H1 (cell line): ENCODE measurements around the gene LSM10. TPM values are rescaled to one million over a fixed set of nuclear protein-coding genes. Genes with fewer than 3 reads are reported as not detected.

ENCODE experiments used
- BCL11A ChIP-seq, 2 experiments: IDR thresholded peaks; one replicate each; pipeline ENCODE4 v1.6.1; 2011; ENCODE audit warnings: low read depth in 2 of 2, low read length in 2 of 2, mild to moderate bottlenecking in 2 of 2
- CHD7 ChIP-seq: fragments of 300-600 bp; sonication (generic); IDR thresholded peaks from 2 replicates; pipeline ENCODE4 v1.7.1; 2012; ENCODE audit warnings: low read length, moderate library complexity, mild to moderate bottlenecking, inconsistent platforms; ENCODE audit not compliant: insufficient replicate concordance
- EGR1 ChIP-seq: IDR thresholded peaks from 2 replicates; pipeline ENCODE4 v1.6.1; 2011; ENCODE audit warnings: low read depth, low read length, borderline replicate concordance
- RFX5 ChIP-seq: IDR thresholded peaks from 2 replicates; pipeline ENCODE4 v1.6.1; 2011; ENCODE audit warnings: low read depth, low read length, improper control_type of control experiment, borderline replicate concordance
- RXRA ChIP-seq: IDR thresholded peaks from 2 replicates; pipeline ENCODE4 v1.6.1; 2011; ENCODE audit warnings: low read depth, mild to moderate bottlenecking, low read length, moderate library complexity; ENCODE audit not compliant: insufficient read depth
- SP1 ChIP-seq: IDR thresholded peaks from 2 replicates; pipeline ENCODE4 v1.6.1; 2011; ENCODE audit warnings: low read depth, low read length
- polyA plus RNA-seq, 7 experiments: library from polyadenylated mRNA; depleted of rRNA in 3 of 7; stranded (reverse) in 5 of 7; unstranded in 2 of 7; fragments of >200 nt in 5 of 7; fragments of 200-250 nt in 2 of 7; gene quantifications; 1 replicate in 5 of 7; 2 replicates in 1 of 7; 4 replicates in 1 of 7; pipeline versions ENCODE4 v1.2.1 to v1.2.3, GENCODE V29; 2011 to 2013; ENCODE audit warnings: missing spikeins in 2 of 7, mixed read lengths in 2 of 7
- total RNA-seq: library from RNA; stranded (reverse); fragmentation: NEBNext Ultra II Directional; extraction: Animal tissue kit (Norgen Biotek cat#: 25700); gene quantifications from 2 replicates; pipeline ENCODE4 v1.2.1, GENCODE V29; 2021
- TF ChIP-seq, protein P1 (sequence below), 3 experiments: IDR thresholded peaks; 1 replicate in 2 of 3; 2 replicates in 1 of 3; pipeline versions ENCODE4 v1.5.1 to v1.6.1; 2011; ENCODE audit warnings: low read length in 3 of 3, mild to moderate bottlenecking in 3 of 3, inconsistent platforms in 2 of 3, low read depth in 1 of 3, moderate library complexity in 1 of 3; ENCODE audit not compliant: insufficient read depth in 1 of 3; ENCODE audit errors: control extremely low read depth in 1 of 3

The LSM10 gene
- total and polyA plus RNA-seq, 2 of the 8 experiments (the other 6 are each of a cell fraction or from before 2014, with no cell fraction given), result 59.5 to 140 TPM

DNA sequence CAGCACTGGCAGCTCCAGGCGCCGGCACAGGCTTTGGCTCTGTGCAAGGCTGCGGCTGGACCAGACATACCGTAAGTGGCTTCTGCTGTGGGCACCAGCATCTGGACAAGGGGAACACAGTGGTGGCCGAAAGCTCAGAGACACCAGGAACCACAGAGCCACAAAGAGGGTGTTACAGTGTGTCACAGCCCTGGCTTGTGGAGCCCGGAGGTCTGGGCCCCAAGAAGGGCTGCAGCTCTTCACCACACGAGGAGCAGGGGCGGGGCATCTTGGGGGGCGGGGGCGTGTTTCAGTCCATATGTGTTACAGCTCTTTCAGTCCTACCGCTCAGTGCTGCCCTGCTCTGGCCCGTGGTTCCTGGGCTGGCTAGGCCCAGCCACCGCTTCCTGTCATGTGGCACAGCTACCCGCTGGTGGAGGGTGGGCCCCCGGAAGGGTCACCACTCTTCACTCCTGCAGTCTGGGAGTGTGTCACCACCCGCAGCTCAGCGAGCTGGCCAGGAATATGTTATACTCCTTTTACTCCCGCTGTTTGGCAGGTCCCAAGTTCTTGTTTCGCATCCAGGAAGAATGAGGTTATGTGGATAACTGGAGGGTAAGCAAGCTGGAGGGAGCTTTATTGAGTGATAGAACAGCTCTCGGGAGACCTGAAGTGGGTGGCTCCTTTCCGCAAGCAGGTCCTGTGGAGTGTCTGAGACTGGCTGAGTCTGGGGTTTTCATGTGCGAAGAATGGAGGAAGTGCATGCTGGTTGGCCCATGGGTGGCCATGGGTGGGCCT is 3.3 kb upstream of the LSM10 start (continued):
- TF ChIP-seq CHD7, result no peak
- TF ChIP-seq BCL11A (IDR thresholded peaks at IDR 0.05; ENCODE audit: low read depth in 2 of 2, low read length in 2 of 2), result no peak
- TF ChIP-seq, protein P1, sequence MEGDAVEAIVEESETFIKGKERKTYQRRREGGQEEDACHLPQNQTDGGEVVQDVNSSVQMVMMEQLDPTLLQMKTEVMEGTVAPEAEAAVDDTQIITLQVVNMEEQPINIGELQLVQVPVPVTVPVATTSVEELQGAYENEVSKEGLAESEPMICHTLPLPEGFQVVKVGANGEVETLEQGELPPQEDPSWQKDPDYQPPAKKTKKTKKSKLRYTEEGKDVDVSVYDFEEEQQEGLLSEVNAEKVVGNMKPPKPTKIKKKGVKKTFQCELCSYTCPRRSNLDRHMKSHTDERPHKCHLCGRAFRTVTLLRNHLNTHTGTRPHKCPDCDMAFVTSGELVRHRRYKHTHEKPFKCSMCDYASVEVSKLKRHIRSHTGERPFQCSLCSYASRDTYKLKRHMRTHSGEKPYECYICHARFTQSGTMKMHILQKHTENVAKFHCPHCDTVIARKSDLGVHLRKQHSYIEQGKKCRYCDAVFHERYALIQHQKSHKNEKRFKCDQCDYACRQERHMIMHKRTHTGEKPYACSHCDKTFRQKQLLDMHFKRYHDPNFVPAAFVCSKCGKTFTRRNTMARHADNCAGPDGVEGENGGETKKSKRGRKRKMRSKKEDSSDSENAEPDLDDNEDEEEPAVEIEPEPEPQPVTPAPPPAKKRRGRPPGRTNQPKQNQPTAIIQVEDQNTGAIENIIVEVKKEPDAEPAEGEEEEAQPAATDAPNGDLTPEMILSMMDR (IDR thresholded peaks at IDR 0.05; ENCODE audit: control extremely low read depth in 1 of 3, insufficient read depth in 1 of 3, low read depth in 1 of 3, low read length in 3 of 3), result no peak
- TF ChIP-seq RXRA, result no peak
- peak; percentile 70; the same call in 1 of the 2 replicates for TF ChIP-seq SP1
- TF ChIP-seq RFX5, result peak; percentile 17; the same call in 1 of the 2 replicates
- no peak for TF ChIP-seq EGR1
